HEK293 (cell line): ENCODE data around the gene PRKCE.
"Not testable (repeated sequence)": the region's sequence is repeated elsewhere in the genome, so short reads cannot be mapped to it uniquely, and the experiment has no call there.

ENCODE experiments used
- CTCF ChIA-PET: fragments of 350-600 bp; formaldehyde crosslinking; extraction: SDS; loops from one replicate; lab custom pipeline; 2021; ENCODE audit warnings: antibody characterized with exemption; lab: Yijun Ruan, JAX
- POLR2A ChIA-PET: fragments of 300-600 bp; formaldehyde crosslinking; extraction: SDS; loops from one replicate; lab custom pipeline; 2020; ENCODE audit warnings: antibody characterized with exemption, inconsistent platforms; lab: Yijun Ruan, JAX
- H3K27ac ChIP-seq: fragments of 200-500 bp; sonication (Bioruptor generic); 2 replicates; pipeline ENCODE4 v1.5.1; 2014; ENCODE audit warnings: low read depth, low read length, control low read depth, inconsistent platforms; ENCODE audit errors: extremely low read depth
- H3K36me3 ChIP-seq, 2 experiments: fragments of 200-500 bp in 1 of 2; sonication (Bioruptor generic) in 1 of 2; 1 replicate in 1 of 2; 2 replicates in 1 of 2; pipeline ENCODE4 v1.5.1; 2014 to 2017; ENCODE audit warnings: inconsistent platforms in 2 of 2, low read length in 2 of 2; ENCODE audit not compliant: control insufficient read depth in 2 of 2, insufficient read depth in 1 of 2
- H3K4me1 ChIP-seq: fragments of 200-500 bp; sonication (Bioruptor generic); 2 replicates; pipeline ENCODE4 v1.5.1; 2014; ENCODE audit warnings: mild to moderate bottlenecking, low read length, inconsistent platforms; ENCODE audit not compliant: control insufficient read depth, insufficient read depth
- H3K4me3 ChIP-seq: 2 replicates; pipeline ENCODE4 v1.5.1; 2011; ENCODE audit warnings: low read depth, mild to moderate bottlenecking, control low read depth, low read length, moderate library complexity
- H3K9me3 ChIP-seq: fragments of 200-500 bp; sonication (Bioruptor generic); 2 replicates; pipeline ENCODE4 v1.5.1; 2014; ENCODE audit warnings: low read depth, low read length, inconsistent platforms; ENCODE audit not compliant: control insufficient read depth, insufficient read depth
- HOXC10 ChIP-seq: sonication (generic); formaldehyde crosslinking; IDR thresholded peaks from 2 replicates; pipeline ENCODE4 v1.8.1; 2023; ENCODE audit warnings: mild to moderate bottlenecking, missing genetic modification reagents
- INSM2 ChIP-seq: fragments of 450-650 bp; formaldehyde crosslinking; IDR thresholded peaks from 2 replicates; pipeline ENCODE4 v1.5.1; 2016; ENCODE audit warnings: missing biosample characterization, missing genetic modification characterization
- ZBTB11 ChIP-seq: fragments of 450-650 bp; formaldehyde crosslinking; conservative IDR thresholded peaks from 2 replicates; pipeline ENCODE4 v1.5.1; 2016; ENCODE audit warnings: low read depth, missing biosample characterization, missing genetic modification characterization
- ZFP3 ChIP-seq: fragments of 450-650 bp; formaldehyde crosslinking; IDR thresholded peaks from 2 replicates; pipeline ENCODE4 v1.5.1; 2016; ENCODE audit warnings: low read depth, missing biosample characterization, missing genetic modification characterization
- ZNF184 ChIP-seq: fragments of 450-650 bp; IDR thresholded peaks from 2 replicates; pipeline ENCODE4 v1.5.1; 2018; ENCODE audit warnings: missing biosample characterization, mild to moderate bottlenecking, missing genetic modification characterization
- ZNF292 ChIP-seq: fragments of 450-650 bp; formaldehyde crosslinking; IDR thresholded peaks from 2 replicates; pipeline ENCODE4 v1.5.1; 2016; ENCODE audit warnings: low read depth, missing biosample characterization, missing genetic modification characterization, borderline replicate concordance
- ZNF311 ChIP-seq: fragments of 450-650 bp; formaldehyde crosslinking; IDR thresholded peaks from 2 replicates; pipeline ENCODE4 v1.5.1; 2017; ENCODE audit warnings: missing biosample characterization, missing genetic modification characterization, borderline replicate concordance
- ZNF510 ChIP-seq: fragments of 450-650 bp; formaldehyde crosslinking; IDR thresholded peaks from 2 replicates; pipeline ENCODE4 v1.5.1; 2018; ENCODE audit warnings: mild to moderate bottlenecking, missing genetic modification characterization, missing biosample characterization; ENCODE audit not compliant: insufficient replicate concordance
- ZNF76 ChIP-seq: fragments of 450-650 bp; formaldehyde crosslinking; IDR thresholded peaks from 2 replicates; pipeline ENCODE4; 2016; ENCODE audit warnings: low read depth, missing biosample characterization, missing genetic modification characterization, borderline replicate concordance
- ZNF785 ChIP-seq: fragments of 450-650 bp; formaldehyde crosslinking; IDR thresholded peaks from 2 replicates; pipeline ENCODE4 v1.5.1; 2016; ENCODE audit warnings: missing biosample characterization, missing genetic modification characterization
- ZNF792 ChIP-seq: fragments of 450-650 bp; formaldehyde crosslinking; IDR thresholded peaks from 2 replicates; pipeline ENCODE4 v1.5.1; 2016; ENCODE audit warnings: missing biosample characterization, missing genetic modification characterization
- ZNF830 ChIP-seq: fragments of 450-650 bp; IDR thresholded peaks from 2 replicates; pipeline ENCODE4 v1.5.0; 2018; ENCODE audit warnings: missing biosample characterization, missing genetic modification characterization, low read depth, mild to moderate bottlenecking, moderate library complexity

Gene PRKCE

GRCh38 chr2:46210063-46210462 lies 558.6 kb downstream of the PRKCE start (continued):
- TF ChIP-seq ZNF184, result no peak
- TF ChIP-seq ZNF830 (tag by site-specific recombination), result no peak
- TF ChIP-seq ZNF792, result no peak
- TF ChIP-seq ZNF76 (tag by site-specific recombination), result no peak

GRCh38 chr2:46211461-46211860 lies 560.0 kb downstream of the PRKCE start:
- Histone ChIP-seq H3K9me3 (no peaks in the 10 kb centered on the region), H3K4me1 (no peaks in the 10 kb centered on the region), H3K36me3 (no peaks in the 10 kb centered on the region), H3K4me3 (no peak overlapping the region), H3K27ac (no peak overlapping the region)
- TF ChIP-seq ZFP3 (tag by site-specific recombination), result no peak
- TF ChIP-seq ZBTB11, result no peak
- ChIA-PET POLR2A (interaction anchor here (0.7 kb wide), 1 partner anchor 107 kb away, joined by 7 read pairs; no protein-coding TSS in a partner anchor), CTCF (interaction anchor here (0.6 kb wide), 1 partner anchor 9 kb away, joined by 3 read pairs; no protein-coding TSS in a partner anchor)

- no peak for TF ChIP-seq ZNF785 (tag by site-specific recombination)
- TF ChIP-seq HOXC10 (CRISPR knock-in tag), result no peak
- TF ChIP-seq ZNF292 (tag by site-specific recombination), result no peak
- TF ChIP-seq ZNF311 (tag by site-specific recombination), result no peak
- TF ChIP-seq ZNF76 (tag by site-specific recombination), result no peak
- TF ChIP-seq, all 188 proteins: peak for 0
- Histone ChIP-seq H3K4me3 (no peak overlapping the region), H3K36me3 (no peaks in the 10 kb centered on the region), H3K27ac (no peak overlapping the region), H3K9me3 (no peaks in the 10 kb centered on the region; the same call in 1 of the 2 replicates), H3K4me1 (no peaks in the 10 kb centered on the region)
- CTCF ChIA-PET, result interaction anchor here (0.6 kb wide), 1 partner anchor 223 kb away, joined by 3 read pairs; no protein-coding TSS in a partner anchor
- POLR2A ChIA-PET, result no interaction called here
These were observed 562.4 kb downstream of the PRKCE start for GRCh38 chr2:46213906-46214305.

- Histone ChIP-seq H3K27ac (no peak overlapping the region), H3K9me3 (no peaks in the 10 kb centered on the region; the same call in 1 of the 2 replicates), H3K4me1 (no peaks in the 10 kb centered on the region), H3K4me3 (no peak overlapping the region), H3K36me3 (no peaks in the 10 kb centered on the region)
- CTCF ChIA-PET, result interaction anchor here (0.7 kb wide), 1 partner anchor 61 kb away, joined by 3 read pairs; no protein-coding TSS in a partner anchor
- POLR2A ChIA-PET, result no interaction called here
- TF ChIP-seq INSM2, result no peak
- TF ChIP-seq ZNF510 (tag by site-specific recombination), result no peak
These were observed 564.7 kb downstream of the PRKCE start for GRCh38 chr2:46216213-46216612.

GRCh38 chr2:46223514-46223913 lies 572.0 kb downstream of the PRKCE start:
- CTCF ChIA-PET, H3K27ac ChIP-seq, H3K36me3 ChIP-seq, H3K4me3 ChIP-seq, POLR2A ChIA-PET, H3K4me1 ChIP-seq, H3K9me3 ChIP-seq: not testable (repeated sequence)
